ENCODE data around the gene SYNGR3. TPM values are rescaled to one million over a fixed set of nuclear protein-coding genes. Genes with fewer than 3 reads are reported as not detected.

SYNGR3 gene
- total RNA-seq, 1 donor from 2014 or later: 6.0 TPM

DNA sequence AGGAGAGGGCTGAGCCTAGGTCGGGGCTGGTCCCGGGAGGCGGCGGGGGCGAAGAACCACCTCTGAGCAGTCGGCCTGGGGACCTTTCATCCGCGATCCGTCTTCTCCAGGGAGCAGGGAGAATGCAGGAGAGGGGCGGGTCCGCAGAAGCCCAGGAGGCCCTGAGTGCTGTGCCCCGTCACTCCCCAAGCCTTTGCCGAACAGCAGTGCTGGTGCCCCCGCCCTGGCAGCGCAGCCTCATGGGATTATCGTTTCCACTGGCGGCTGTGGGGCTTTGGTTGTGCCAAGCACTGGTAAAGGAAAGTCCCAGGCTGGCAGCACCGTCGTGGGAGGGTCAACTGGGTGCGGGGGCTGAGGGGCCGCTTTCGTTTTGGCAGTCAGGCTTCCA lies 17.3 kb upstream of the SYNGR3 start:
- H3K4me3 Mint-ChIP-seq (ENCODE audit: unreplicated experiment): peak overlapping the region; percentile 93
- peaks cover 35% of the 10 kb centered on the region for H3K79me2 ChIP-seq (ENCODE audit: insufficient read depth, low read length)
- peaks cover 5% of the 10 kb centered on the region for H3K36me3 Mint-ChIP-seq (ENCODE audit: low read depth, unreplicated experiment)
- no peak for FAIRE-seq
- peak overlapping the region; percentile 94 for H3K4me2 ChIP-seq (ENCODE audit: low read length)
- peaks cover 7% of the 10 kb centered on the region for H3K36me3 ChIP-seq (ENCODE audit: insufficient read depth, low read length)
- H4K20me1 ChIP-seq (ENCODE audit: insufficient read depth, low read length): peaks cover 22% of the 10 kb centered on the region
- DNase-seq (ENCODE audit: low read depth): no peak
- peak overlapping the region; percentile 95 for H3K27ac Mint-ChIP-seq (ENCODE audit: unreplicated experiment)
- H3K9me3 ChIP-seq (ENCODE audit: insufficient read depth, low read depth, low read length): no peaks in the 10 kb centered on the region
- peak overlapping the region; percentile 79 for H3K27ac ChIP-seq (ENCODE audit: low read depth, low read length)
- H3K27me3 Mint-ChIP-seq (ENCODE audit: low read depth, unreplicated experiment): no peaks in the 10 kb centered on the region
- no peaks in the 10 kb centered on the region for H3K9me3 Mint-ChIP-seq (ENCODE audit: unreplicated experiment)
- peak overlapping the region; percentile 50 for H2AFZ ChIP-seq (ENCODE audit: low read depth, low read length)
- peaks cover 11% of the 10 kb centered on the region for H3K4me1 ChIP-seq (ENCODE audit: insufficient read depth, low read length)
- TF ChIP-seq EZH2 (IDR thresholded peaks at IDR 0.05; ENCODE audit: insufficient read depth, low read length): no peak
- TF ChIP-seq, protein P1, sequence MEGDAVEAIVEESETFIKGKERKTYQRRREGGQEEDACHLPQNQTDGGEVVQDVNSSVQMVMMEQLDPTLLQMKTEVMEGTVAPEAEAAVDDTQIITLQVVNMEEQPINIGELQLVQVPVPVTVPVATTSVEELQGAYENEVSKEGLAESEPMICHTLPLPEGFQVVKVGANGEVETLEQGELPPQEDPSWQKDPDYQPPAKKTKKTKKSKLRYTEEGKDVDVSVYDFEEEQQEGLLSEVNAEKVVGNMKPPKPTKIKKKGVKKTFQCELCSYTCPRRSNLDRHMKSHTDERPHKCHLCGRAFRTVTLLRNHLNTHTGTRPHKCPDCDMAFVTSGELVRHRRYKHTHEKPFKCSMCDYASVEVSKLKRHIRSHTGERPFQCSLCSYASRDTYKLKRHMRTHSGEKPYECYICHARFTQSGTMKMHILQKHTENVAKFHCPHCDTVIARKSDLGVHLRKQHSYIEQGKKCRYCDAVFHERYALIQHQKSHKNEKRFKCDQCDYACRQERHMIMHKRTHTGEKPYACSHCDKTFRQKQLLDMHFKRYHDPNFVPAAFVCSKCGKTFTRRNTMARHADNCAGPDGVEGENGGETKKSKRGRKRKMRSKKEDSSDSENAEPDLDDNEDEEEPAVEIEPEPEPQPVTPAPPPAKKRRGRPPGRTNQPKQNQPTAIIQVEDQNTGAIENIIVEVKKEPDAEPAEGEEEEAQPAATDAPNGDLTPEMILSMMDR (IDR thresholded peaks at IDR 0.05; ENCODE audit: insufficient read depth, low read depth, low read length): no peak
- peaks cover 11% of the 10 kb centered on the region for H3K4me1 Mint-ChIP-seq (ENCODE audit: low read depth, unreplicated experiment)
- H3K9ac ChIP-seq (ENCODE audit: low read length): peak overlapping the region; percentile 91
- no peaks in the 10 kb centered on the region for H3K27me3 ChIP-seq (ENCODE audit: insufficient read depth, low read length)
- H3K4me3 ChIP-seq (ENCODE audit: insufficient read depth, low read depth, low read length): peak overlapping the region; percentile 89

- Histone ChIP-seq H3K79me2 (ENCODE audit: insufficient read depth, low read length) (peaks cover 35% of the 10 kb centered on the region), H2AFZ (ENCODE audit: low read depth, low read length) (no peak overlapping the region), H3K4me1 (ENCODE audit: insufficient read depth, low read length) (peaks cover 11% of the 10 kb centered on the region), H3K27me3 (ENCODE audit: insufficient read depth, low read length) (no peaks in the 10 kb centered on the region), H3K9ac (ENCODE audit: low read length) (no peak overlapping the region), H4K20me1 (ENCODE audit: insufficient read depth, low read length) (peaks cover 22% of the 10 kb centered on the region), H3K9me3 (ENCODE audit: insufficient read depth, low read depth, low read length) (no peaks in the 10 kb centered on the region), H3K4me3 (ENCODE audit: insufficient read depth, low read depth, low read length) (no peak overlapping the region), H3K4me2 (ENCODE audit: low read length) (no peak overlapping the region), H3K27ac (ENCODE audit: low read depth, low read length) (no peak overlapping the region), H3K36me3 (ENCODE audit: insufficient read depth, low read length) (peaks cover 7% of the 10 kb centered on the region)
- peak overlapping the region; percentile 93 for H3K4me3 Mint-ChIP-seq (ENCODE audit: unreplicated experiment)
- TF ChIP-seq, protein P1 (IDR thresholded peaks at IDR 0.05; ENCODE audit: insufficient read depth, low read depth, low read length): no peak
- TF ChIP-seq EZH2 (IDR thresholded peaks at IDR 0.05; ENCODE audit: insufficient read depth, low read length): no peak
- no peak overlapping the region for H3K27ac Mint-ChIP-seq (ENCODE audit: unreplicated experiment)
- H3K36me3 Mint-ChIP-seq (ENCODE audit: low read depth, unreplicated experiment): peaks cover 6% of the 10 kb centered on the region
- H3K27me3 Mint-ChIP-seq (ENCODE audit: low read depth, unreplicated experiment): no peaks in the 10 kb centered on the region
- H3K9me3 Mint-ChIP-seq (ENCODE audit: unreplicated experiment): no peaks in the 10 kb centered on the region
- FAIRE-seq (no peak), DNase-seq (ENCODE audit: low read depth) (no peak)
- peaks cover 11% of the 10 kb centered on the region for H3K4me1 Mint-ChIP-seq (ENCODE audit: low read depth, unreplicated experiment)
These were observed 16.2 kb upstream of the SYNGR3 start for GRCh38 chr16:1973461-1974156.
